Measurements from ENCODE around the gene NUCKS1.

Gene NUCKS1

DNA sequence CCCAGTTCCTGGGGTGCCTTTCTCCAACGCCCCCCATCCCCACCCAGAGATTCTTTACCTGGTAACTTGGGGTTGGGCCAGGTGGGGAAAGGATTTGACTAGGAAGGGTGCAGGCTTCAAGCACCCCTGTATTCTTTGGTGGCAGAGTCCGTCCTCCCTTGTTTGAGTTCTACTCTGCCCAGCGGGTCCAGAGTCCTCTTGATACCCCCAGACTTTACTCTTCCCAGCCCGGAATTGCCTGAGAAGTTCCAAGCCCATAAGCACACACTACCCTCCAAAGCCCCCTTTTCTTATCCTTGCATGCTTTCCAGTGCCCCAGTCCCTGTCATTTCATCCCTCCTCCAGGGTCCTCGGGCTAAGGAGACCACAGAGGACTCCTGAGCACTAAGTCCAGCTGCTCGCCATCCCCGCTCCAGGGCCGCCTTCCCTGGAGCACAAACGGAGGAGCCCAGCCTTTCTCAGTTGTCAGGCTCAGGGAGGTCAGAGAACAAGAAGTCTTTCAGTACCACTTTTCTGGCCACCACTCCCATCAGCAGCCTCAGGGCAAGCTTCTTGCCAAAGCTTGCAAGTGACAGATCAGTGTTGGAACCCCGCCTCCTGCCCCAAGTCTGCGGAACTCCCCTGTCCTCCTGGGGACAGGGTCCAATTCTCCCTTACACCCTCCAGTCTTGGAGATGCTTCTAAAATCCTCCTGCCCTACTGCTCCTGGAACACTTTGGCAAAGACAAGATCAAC, 81.9 kb downstream of the NUCKS1 start:
- ChIA-PET CTCF (interaction anchor here (0.8 to 8.4 kb wide), 11 partner anchors 9 to 309 kb away, joined by 3 to 157 read pairs (median 4); partner anchors contain the start of gene SLC45A3), POLR2A (no interaction called here)
- TF ChIP-seq, protein P1, sequence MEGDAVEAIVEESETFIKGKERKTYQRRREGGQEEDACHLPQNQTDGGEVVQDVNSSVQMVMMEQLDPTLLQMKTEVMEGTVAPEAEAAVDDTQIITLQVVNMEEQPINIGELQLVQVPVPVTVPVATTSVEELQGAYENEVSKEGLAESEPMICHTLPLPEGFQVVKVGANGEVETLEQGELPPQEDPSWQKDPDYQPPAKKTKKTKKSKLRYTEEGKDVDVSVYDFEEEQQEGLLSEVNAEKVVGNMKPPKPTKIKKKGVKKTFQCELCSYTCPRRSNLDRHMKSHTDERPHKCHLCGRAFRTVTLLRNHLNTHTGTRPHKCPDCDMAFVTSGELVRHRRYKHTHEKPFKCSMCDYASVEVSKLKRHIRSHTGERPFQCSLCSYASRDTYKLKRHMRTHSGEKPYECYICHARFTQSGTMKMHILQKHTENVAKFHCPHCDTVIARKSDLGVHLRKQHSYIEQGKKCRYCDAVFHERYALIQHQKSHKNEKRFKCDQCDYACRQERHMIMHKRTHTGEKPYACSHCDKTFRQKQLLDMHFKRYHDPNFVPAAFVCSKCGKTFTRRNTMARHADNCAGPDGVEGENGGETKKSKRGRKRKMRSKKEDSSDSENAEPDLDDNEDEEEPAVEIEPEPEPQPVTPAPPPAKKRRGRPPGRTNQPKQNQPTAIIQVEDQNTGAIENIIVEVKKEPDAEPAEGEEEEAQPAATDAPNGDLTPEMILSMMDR (IDR thresholded peaks at IDR 0.05; ENCODE audit: control extremely low read depth, extremely low read depth, low read depth, missing control alignments): no peak
- DNase-seq (ENCODE audit: extremely low spot score): no peak

DNA sequence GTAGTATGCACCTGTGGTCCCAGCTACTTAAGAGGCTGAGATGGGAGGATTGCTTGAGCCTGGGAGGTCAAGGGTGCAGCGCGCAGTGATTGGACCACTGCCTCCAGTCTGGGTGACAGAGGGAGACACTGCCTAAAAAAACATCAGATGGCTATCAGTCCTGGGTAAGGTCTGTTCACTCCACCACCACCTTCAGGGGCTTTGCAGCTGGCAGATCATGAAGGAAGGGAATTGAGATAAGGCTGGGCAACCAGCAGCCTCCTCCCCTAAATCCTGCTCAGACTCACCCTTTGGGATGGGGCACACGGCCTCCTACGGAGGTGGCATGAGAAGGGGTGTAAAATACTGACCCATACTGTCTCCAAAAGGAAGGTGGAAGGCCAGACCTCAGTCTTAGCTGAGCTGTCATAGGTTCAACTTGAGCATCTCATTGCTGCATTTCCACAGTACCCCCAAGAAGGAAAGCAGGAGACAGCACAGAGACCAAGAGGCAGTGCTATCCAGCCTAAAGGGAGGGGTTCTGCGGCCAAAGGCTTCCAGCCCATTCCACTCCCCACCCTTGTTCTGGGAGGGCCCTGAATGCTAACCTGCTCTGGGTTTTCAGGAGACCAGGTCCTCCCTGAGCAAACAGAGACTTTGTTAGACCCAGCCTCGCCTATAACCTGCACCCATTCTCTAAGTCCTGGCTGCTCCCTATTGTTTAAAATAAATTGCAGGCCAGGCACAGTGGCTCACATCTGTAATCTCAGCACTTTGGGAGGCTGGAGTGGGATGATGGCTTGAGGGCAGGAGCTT, 83.4 kb downstream of the NUCKS1 start:
- DNase-seq (ENCODE audit: extremely low spot score): no peak
- ChIA-PET CTCF (interaction anchor here (1.1 to 8.4 kb wide), 4 partner anchors 9 to 311 kb away, joined by 4 to 157 read pairs (median 48); no protein-coding TSS in a partner anchor), POLR2A (interaction anchor here (0.6 kb wide), 1 partner anchor 29 kb away, joined by 3 read pairs; no protein-coding TSS in a partner anchor)

DNA sequence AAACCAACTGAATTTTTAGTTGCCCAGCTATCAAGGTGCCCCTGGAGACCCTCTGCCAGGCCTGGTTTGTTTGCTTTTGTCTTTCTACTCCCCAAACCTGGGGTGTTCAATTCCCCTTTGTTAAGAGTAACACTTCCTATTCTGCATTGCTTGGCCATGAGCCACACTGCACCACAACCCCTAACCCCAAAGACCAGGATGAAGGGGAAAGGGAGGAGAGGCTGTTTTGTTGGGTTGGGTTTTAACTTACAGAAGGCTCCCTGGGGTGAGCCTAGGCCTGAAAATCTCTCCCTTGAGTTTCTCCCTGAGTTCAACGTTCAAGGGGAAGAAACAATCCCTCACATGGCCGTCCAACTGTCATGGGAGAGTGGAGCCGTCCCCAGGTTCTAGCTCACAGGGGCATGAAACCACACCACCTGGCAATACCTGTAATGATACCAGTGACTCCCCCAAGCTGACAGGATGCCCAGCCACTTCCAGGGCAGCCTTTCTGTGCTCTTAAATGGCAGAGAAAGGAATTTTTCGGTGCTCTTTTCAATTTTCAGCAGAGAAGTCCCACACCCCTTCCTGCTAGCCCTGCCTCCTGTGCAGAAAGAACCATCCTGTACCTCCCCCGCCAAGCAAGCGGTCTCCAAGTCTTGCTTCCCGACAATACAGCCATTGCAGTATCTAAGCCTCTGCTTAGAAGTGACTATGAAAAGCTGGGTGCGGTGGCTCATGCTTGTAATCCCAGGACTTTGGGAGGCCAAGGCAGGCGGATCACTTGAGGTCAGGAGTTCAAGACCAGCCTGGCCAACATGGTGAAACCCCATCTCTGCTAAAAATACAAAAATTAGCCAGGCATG, 84.6 kb downstream of the NUCKS1 start:
- no peak for DNase-seq (ENCODE audit: extremely low spot score)
- POLR2A ChIA-PET: no interaction called here
- TF ChIP-seq, protein P1 (IDR thresholded peaks at IDR 0.05; ENCODE audit: control extremely low read depth, extremely low read depth, low read depth, missing control alignments): no peak
- CTCF ChIA-PET: interaction anchor here (1.4 to 8.4 kb wide), 4 partner anchors 8 to 75 kb away, joined by 4 to 157 read pairs (median 48); no protein-coding TSS in a partner anchor

More for the DNA sequence above, 83.4 kb downstream of the NUCKS1 start:
- TF ChIP-seq, protein P1 (IDR thresholded peaks at IDR 0.05; ENCODE audit: control extremely low read depth, extremely low read depth, low read depth, missing control alignments): no peak

DNA sequence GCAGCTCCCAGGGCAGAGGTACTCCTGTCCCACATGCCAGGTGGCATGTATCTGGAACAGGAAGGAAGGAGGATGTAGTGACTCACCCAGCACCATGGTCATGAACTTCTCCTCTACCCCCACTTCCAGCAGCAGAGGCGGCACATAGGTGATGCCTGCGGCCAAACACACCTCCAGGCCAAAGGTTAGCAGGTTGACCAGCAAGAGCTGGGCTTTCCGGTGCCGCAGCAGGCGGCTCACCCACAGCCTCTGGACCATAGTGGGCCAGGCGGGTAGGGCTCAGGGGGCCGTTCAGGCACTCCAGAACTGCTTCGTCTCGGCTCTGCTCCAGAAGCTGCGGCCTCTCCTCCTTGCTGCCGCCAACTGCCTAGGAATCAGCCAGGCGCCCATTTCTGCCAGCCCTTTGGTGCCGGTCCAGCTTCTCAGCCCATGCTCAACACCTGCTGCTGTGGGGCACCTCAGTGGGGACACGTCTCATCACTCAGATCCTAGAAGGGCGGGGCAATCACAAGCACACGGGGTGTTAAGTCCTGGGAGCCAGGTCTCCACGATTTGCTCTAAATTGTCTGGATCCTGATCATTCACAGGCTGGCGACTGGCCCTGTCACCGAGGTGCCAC, 85.5 kb downstream of the NUCKS1 start:
- TF ChIP-seq, protein P1 (IDR thresholded peaks at IDR 0.05; ENCODE audit: control extremely low read depth, extremely low read depth, low read depth, missing control alignments): no peak
- DNase-seq (ENCODE audit: extremely low spot score): no peak
- POLR2A ChIA-PET: no interaction called here
- CTCF ChIA-PET: interaction anchor here (0.9 to 11.9 kb wide), 6 partner anchors 7 to 312 kb away, joined by 3 to 509 read pairs (median 28); no protein-coding TSS in a partner anchor

DNA sequence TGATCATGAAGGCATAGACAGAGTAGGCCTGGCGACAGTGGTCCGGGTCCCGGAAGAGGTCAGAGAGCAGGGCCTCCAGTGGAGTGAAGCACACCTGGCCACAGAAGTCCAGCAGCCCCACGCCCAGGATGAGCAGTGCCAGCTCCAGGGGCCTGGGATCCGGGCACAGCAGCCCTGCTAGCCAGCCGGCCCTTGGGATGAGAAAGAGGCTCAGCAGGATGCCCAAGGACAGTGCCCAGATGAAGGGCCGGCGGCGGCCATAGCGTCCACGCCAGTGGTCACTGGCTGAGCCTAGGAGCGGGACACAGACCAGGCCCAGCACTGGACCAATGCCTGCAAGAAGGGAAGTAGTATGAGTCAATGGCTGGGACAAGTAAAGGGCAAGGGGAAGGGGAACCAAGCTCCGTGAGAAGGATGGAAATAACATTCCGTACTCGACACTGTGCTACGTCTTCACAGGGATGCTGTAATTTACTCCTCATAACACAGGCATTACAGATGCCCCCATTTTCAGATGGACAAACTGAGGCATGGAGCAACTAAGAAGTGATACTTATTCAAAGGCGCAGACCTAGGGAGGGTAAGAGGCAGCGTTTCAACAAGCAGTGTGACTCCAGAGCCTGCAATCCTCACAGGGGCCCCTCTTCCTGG, 86.6 kb downstream of the NUCKS1 start:
- DNase-seq (ENCODE audit: extremely low spot score): no peak
- CTCF ChIA-PET: interaction anchor here (0.9 to 11.9 kb wide), 5 partner anchors 6 to 313 kb away, joined by 3 to 509 read pairs (median 157); no protein-coding TSS in a partner anchor

More for the DNA sequence above, 86.6 kb downstream of the NUCKS1 start:
- POLR2A ChIA-PET: no interaction called here
- TF ChIP-seq, protein P1 (IDR thresholded peaks at IDR 0.05; ENCODE audit: control extremely low read depth, extremely low read depth, low read depth, missing control alignments): no peak

Data from GM10248 (cell line).